ENCODE measurements around the gene LGALS14.

The LGALS14 gene

DNA sequence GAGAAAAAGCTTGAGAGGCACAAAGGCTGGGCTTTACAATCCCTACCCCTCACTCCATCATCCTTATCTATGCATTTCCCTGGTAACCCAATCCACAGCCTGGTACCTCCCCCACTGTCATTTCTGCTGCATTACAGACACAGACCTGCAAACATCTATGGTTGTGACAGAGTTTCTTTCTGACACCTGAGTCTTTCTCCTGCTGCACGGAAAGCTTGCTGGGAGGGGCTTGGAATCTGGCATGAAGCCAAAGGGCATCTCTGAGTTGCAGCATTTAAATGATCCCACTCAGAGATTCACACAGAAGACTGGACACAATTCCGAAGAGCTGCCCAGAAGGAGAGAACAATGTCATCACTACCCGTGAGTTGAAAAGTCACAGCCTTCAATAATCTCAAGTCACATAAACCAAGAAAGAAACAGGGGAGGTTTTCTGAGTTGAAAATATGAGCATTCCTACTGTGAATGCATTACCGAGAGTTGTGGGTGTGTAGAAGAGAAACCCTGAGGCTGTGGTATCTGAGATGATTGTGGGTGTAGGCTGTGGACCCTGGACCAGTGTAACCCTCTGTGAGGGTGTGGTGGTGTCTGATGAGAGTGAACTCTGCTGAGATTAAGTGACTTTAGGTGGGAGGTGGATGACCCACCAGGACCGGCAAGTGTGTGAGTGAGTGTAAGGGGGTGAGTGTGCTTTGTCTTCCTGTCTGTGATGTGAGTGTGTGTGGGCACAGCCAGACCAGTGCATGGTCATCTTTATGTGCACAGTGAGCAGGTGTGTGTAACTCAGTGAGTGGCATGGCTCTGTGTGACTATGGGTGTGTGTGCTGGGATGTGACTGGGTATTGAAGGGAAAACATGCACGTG, at the start of gene LGALS14 (continued):
- TF ChIP-seq OVOL3 (tag by site-specific recombination; IDR thresholded peaks at IDR 0.05) (no peak), ZFP3 (tag by site-specific recombination; IDR thresholded peaks at IDR 0.05; ENCODE audit: low read depth) (no peak), ZNF670 (tag by site-specific recombination; IDR thresholded peaks at IDR 0.05; ENCODE audit: low read depth) (no peak), ZNF202 (tag by site-specific recombination; IDR thresholded peaks at IDR 0.05; ENCODE audit: borderline replicate concordance) (no peak), ZNF423 (tag by site-specific recombination; IDR thresholded peaks at IDR 0.05) (no peak), GLIS2 (tag by site-specific recombination; IDR thresholded peaks at IDR 0.05) (no peak), KLF8 (tag by site-specific recombination; IDR thresholded peaks at IDR 0.05) (no peak), ZNF433 (tag by site-specific recombination; IDR thresholded peaks at IDR 0.05; ENCODE audit: low read depth) (no peak), TCF7L2 (IDR thresholded peaks at IDR 0.05; ENCODE audit: borderline replicate concordance, low read depth, low read length) (no peak), ZNF654 (tag by site-specific recombination; IDR thresholded peaks at IDR 0.05; ENCODE audit: low read depth) (no peak), KLF16 (tag by site-specific recombination; IDR thresholded peaks at IDR 0.05) (peak; percentile 29; the same call in 1 of the 2 replicates), ZNF16 (tag by site-specific recombination; IDR thresholded peaks at IDR 0.05; ENCODE audit: low read depth) (no peak), ZNF121 (tag by site-specific recombination; IDR thresholded peaks at IDR 0.05) (no peak), MZF1 (tag by site-specific recombination; IDR thresholded peaks at IDR 0.05; ENCODE audit: borderline replicate concordance) (no peak), ZNF677 (tag by site-specific recombination; IDR thresholded peaks at IDR 0.05) (no peak)
- TF ChIP-seq, protein P1, sequence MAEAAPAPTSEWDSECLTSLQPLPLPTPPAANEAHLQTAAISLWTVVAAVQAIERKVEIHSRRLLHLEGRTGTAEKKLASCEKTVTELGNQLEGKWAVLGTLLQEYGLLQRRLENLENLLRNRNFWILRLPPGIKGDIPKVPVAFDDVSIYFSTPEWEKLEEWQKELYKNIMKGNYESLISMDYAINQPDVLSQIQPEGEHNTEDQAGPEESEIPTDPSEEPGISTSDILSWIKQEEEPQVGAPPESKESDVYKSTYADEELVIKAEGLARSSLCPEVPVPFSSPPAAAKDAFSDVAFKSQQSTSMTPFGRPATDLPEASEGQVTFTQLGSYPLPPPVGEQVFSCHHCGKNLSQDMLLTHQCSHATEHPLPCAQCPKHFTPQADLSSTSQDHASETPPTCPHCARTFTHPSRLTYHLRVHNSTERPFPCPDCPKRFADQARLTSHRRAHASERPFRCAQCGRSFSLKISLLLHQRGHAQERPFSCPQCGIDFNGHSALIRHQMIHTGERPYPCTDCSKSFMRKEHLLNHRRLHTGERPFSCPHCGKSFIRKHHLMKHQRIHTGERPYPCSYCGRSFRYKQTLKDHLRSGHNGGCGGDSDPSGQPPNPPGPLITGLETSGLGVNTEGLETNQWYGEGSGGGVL (tag by site-specific recombination; IDR thresholded peaks at IDR 0.05): no peak
- TF ChIP-seq, protein P2, sequence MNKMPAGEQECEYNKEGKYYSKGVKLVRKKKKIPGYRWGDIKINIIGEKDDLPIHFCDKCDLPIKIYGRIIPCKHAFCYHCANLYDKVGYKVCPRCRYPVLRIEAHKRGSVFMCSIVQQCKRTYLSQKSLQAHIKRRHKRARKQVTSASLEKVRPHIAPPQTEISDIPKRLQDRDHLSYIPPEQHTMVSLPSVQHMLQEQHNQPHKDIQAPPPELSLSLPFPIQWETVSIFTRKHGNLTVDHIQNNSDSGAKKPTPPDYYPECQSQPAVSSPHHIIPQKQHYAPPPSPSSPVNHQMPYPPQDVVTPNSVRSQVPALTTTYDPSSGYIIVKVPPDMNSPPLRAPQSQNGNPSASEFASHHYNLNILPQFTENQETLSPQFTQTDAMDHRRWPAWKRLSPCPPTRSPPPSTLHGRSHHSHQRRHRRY (tag by site-specific recombination; IDR thresholded peaks at IDR 0.05): no peak
- TF ChIP-seq, protein P3, sequence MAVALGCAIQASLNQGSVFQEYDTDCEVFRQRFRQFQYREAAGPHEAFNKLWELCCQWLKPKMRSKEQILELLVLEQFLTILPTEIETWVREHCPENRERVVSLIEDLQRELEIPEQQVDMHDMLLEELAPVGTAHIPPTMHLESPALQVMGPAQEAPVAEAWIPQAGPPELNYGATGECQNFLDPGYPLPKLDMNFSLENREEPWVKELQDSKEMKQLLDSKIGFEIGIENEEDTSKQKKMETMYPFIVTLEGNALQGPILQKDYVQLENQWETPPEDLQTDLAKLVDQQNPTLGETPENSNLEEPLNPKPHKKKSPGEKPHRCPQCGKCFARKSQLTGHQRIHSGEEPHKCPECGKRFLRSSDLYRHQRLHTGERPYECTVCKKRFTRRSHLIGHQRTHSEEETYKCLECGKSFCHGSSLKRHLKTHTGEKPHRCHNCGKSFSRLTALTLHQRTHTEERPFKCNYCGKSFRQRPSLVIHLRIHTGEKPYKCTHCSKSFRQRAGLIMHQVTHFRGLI (tag by site-specific recombination; IDR thresholded peaks at IDR 0.05): no peak
- TF ChIP-seq, protein P4, sequence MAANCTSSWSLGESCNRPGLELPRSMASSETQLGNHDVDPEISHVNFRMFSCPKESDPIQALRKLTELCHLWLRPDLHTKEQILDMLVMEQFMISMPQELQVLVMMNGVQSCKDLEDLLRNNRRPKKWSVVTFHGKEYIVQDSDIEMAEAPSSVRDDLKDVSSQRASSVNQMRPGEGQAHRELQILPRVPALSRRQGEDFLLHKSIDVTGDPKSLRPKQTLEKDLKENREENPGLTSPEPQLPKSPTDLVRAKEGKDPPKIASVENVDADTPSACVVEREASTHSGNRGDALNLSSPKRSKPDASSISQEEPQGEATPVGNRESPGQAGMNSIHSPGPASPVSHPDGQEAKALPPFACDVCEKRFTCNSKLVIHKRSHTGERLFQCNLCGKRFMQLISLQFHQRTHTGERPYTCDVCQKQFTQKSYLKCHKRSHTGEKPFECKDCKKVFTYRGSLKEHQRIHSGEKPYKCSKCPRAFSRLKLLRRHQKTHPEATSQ (tag by site-specific recombination; IDR thresholded peaks at IDR 0.05): no peak
- TF ChIP-seq, protein P5, sequence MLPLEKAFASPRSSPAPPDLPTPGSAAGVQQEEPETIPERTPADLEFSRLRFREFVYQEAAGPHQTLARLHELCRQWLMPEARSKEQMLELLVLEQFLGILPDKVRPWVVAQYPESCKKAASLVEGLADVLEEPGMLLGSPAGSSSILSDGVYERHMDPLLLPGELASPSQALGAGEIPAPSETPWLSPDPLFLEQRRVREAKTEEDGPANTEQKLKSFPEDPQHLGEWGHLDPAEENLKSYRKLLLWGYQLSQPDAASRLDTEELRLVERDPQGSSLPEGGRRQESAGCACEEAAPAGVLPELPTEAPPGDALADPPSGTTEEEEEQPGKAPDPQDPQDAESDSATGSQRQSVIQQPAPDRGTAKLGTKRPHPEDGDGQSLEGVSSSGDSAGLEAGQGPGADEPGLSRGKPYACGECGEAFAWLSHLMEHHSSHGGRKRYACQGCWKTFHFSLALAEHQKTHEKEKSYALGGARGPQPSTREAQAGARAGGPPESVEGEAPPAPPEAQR (tag by site-specific recombination; IDR thresholded peaks at IDR 0.05): no peak

Measured in HEK293 (cell line).